Upper lobe of right lung (tissue), 1 donor: Measurements from ENCODE around the gene ATG5. TPM values are rescaled to one million over a fixed set of nuclear protein-coding genes. Genes with fewer than 3 reads are reported as not detected.
A peak's percentile ranks its signal among the peaks of the same experiment; 100 is the strongest.

ENCODE experiments used
- ATAC-seq: fragments of 200-7000 bp; cut with Tn5 transposase; one replicate; pipeline ENCODE4 v1.9.1; 2020; ENCODE audit warnings: mild to moderate bottlenecking, moderate library complexity
- DNase-seq: peaks from one replicate; pipeline ENCODE4 v3.0.0-alpha.2; 2020
- H3K27ac ChIP-seq: fragments of 200-600 bp; one replicate; pipeline ENCODE4 v1.8.0; 2022
- H3K27me3 ChIP-seq: fragments of 200-600 bp; one replicate; pipeline ENCODE4 v1.8.0; 2022; ENCODE audit warnings: mild to moderate bottlenecking
- H3K36me3 ChIP-seq: fragments of 200-600 bp; one replicate; pipeline ENCODE4 v1.8.0; 2022
- H3K4me1 ChIP-seq: fragments of 200-600 bp; one replicate; pipeline ENCODE4 v1.8.0; 2022
- H3K4me3 ChIP-seq: fragments of 200-600 bp; one replicate; pipeline ENCODE4 v1.8.0; 2022; ENCODE audit warnings: mild to moderate bottlenecking
- H3K9me3 ChIP-seq: fragments of 200-600 bp; one replicate; pipeline ENCODE4 v1.8.0; 2022
- CTCF ChIP-seq: fragments of 200-600 bp; IDR thresholded peaks from one replicate; pipeline ENCODE4 v1.8.0; 2022; ENCODE audit warnings: antibody characterized with exemption
- intact Hi-C: fragments of 100-400 bp; cut with DNase I; formaldehyde crosslinking; loops from one replicate; pipeline ENCODE4 v1.11.0; 2022
- total RNA-seq: library from RNA; stranded (reverse); fragmentation: NEBNext Ultra II Directional; extraction: Animal tissue kit (Norgen Biotek cat#: 25700); gene quantifications from one replicate; pipeline ENCODE4 v1.2.1, GENCODE V29; 2021
- donor health status: DM: no; HTN: yes; CAD: no; lungs with severe emphysema.

The ATG5 gene
- total RNA-seq, 1 donor from 2014 or later = 34.4 TPM

GRCh38 chr6:106163966-106164877, 161.3 kb downstream of the ATG5 start:
- H3K4me3 ChIP-seq = peak overlapping the region; percentile 17
- ATAC-seq = peak; percentile 74
- no peak for TF ChIP-seq CTCF
- no peaks in the 10 kb centered on the region for H3K36me3 ChIP-seq
- DNase-seq = peak; percentile 71
- no peaks in the 10 kb centered on the region for H3K27me3 ChIP-seq
- no peaks in the 10 kb centered on the region for H3K4me1 ChIP-seq
- H3K9me3 ChIP-seq = no peaks in the 10 kb centered on the region
- peak overlapping the region; percentile 81 for H3K27ac ChIP-seq
- intact Hi-C loops = no loop called here

- Histone ChIP-seq H3K27me3 (no peaks in the 10 kb centered on the region), H3K36me3 (no peaks in the 10 kb centered on the region), H3K9me3 (no peaks in the 10 kb centered on the region), H3K27ac (peak overlapping the region; percentile 81), H3K4me3 (peak overlapping the region; percentile 17), H3K4me1 (no peaks in the 10 kb centered on the region)
- DNase-seq (no peak), ATAC-seq (peak; percentile 64)
- intact Hi-C loops = no loop called here
- no peak for TF ChIP-seq CTCF
Measured at GRCh38 chr6:106163446-106163965, 162.1 kb downstream of the ATG5 start.

GRCh38 chr6:106162921-106163320, 162.6 kb downstream of the ATG5 start:
- no peaks in the 10 kb centered on the region for H3K9me3 ChIP-seq
- no peak overlapping the region for H3K4me3 ChIP-seq
- H3K27me3 ChIP-seq = no peaks in the 10 kb centered on the region
- no peaks in the 10 kb centered on the region for H3K4me1 ChIP-seq
- TF ChIP-seq CTCF = no peak
- DNase-seq (no peak), ATAC-seq (no peak)
- no peaks in the 10 kb centered on the region for H3K36me3 ChIP-seq
- intact Hi-C loops = no loop called here
- peak overlapping the region; percentile 81 for H3K27ac ChIP-seq

- no peak for TF ChIP-seq CTCF
- no peak for ATAC-seq
- intact Hi-C loops = no loop called here
- DNase-seq = no peak
- no peaks in the 10 kb centered on the region for H3K9me3 ChIP-seq
- H3K27ac ChIP-seq = no peak overlapping the region
- H3K27me3 ChIP-seq = no peaks in the 10 kb centered on the region
- no peak overlapping the region for H3K4me3 ChIP-seq
- no peaks in the 10 kb centered on the region for H3K4me1 ChIP-seq
- no peaks in the 10 kb centered on the region for H3K36me3 ChIP-seq
Measured at GRCh38 chr6:106161893-106162292, 163.7 kb downstream of the ATG5 start.

DNA sequence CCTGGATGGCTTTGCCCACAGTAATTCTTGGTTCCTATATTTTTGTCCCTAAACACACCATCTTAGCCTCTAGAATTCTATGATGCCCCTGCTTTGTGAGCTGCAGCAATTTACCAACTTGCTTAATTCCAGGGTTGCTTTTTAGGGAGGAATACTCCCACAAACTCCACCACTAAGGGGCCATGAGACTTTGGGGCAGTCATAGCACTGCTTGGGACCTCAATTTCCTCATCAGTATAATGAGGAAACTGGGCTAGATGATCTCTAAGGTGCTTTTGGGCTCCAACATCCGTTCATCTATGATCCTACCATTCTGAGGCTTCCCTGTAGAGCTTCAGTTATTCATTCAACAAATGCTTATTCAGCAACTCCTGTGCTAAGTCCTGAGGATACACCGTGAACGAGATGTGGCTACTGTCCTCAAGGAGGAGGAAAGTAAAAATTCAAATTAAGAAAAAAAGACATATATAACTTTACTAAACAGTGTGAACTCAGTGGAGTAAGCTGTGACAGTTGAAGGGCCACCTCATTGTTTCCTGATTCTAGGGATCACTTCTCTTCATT, 164.2 kb downstream of the ATG5 start:
- H3K27ac ChIP-seq = no peak overlapping the region
- TF ChIP-seq CTCF = no peak
- DNase-seq (no peak), ATAC-seq (no peak)
- H3K27me3 ChIP-seq = no peaks in the 10 kb centered on the region
- no peaks in the 10 kb centered on the region for H3K4me1 ChIP-seq
- intact Hi-C loops = no loop called here
- H3K4me3 ChIP-seq = no peak overlapping the region
- no peaks in the 10 kb centered on the region for H3K36me3 ChIP-seq
- no peaks in the 10 kb centered on the region for H3K9me3 ChIP-seq
